Measurements from ENCODE around the gene WDR5B.
"Not testable (repeated sequence)": the region's sequence is repeated elsewhere in the genome, so short reads cannot be mapped to it uniquely, and the experiment has no call there.

The WDR5B gene

DNA sequence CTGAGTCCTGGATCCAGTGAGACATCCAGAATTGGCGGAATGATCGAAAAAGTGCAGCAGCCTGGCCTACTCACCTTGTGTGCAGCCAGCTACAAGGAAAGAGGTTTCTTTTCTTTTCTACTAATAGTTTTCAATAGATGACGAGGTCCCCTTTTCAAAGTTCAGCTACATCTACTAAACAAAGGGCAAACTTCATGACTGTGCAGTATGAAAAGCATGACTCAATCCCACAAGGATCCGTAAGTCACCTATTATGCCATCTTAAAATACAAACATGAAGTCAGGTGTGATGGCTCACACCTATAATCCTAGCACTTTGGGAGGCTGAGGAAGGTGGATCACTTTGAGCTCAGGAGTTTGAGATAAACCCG lies 49.5 kb downstream of the WDR5B start:
- no peak for DNase-seq (ENCODE audit: low read depth in 2 of 3, low spot score in 1 of 3)

DNA sequence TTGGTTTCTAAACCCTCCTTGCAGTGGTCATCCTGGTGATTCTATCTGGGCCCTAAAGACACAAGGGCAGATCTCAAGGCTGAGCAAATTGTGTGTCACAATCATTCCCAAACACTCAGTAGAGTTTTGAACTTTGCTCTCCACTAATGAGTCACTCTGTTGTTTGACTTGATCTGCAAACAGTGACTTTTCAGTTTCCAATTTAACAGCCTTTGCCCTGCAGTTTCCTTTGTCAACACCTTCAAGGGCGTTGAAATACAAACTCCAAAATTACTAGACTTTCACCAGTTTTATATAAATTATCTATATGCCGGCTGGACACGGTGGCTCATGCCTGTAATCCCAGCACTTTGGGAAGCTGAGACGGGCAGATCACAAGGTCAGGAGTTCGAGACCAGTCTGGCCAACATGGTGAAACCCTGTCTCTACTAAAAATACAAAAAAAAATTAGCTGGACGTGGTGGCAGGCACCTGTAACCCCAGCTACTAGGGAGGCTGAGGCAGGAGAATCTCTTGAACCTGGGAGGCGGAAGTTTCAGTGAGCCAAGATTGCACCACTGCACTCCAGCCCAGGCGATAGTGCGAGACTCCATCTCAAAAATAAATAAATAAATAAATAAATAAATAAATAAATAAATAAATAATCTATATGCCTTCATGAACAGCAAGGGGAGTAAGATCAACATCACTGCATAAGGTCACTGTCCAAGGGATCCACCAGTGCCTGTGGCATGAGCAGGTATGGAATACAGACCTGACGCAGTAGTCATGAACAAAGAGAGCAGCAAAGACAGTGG lies 50.1 kb downstream of the WDR5B start:
- DNase-seq (ENCODE audit: low read depth in 2 of 3, low spot score in 1 of 3), result not testable (repeated sequence)

DNA sequence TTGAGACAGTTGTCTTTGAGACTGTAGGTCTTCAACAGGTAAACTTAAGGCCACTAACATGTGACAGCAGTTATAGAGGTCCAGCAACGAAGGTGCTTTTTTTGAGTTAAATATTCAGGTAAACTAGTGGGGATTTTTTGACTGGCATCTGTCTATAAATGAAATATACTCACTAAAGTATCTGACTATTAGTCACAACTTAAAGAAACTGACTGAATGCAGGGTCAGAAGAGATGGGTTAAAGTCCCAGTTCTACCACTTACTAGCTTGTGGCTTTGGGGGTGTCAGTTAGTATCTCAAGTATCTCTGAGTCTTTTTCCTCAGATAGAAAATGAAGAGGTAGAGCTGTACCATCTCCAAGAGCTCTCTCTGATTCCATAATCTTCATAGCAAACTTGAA lies 50.8 kb downstream of the WDR5B start:
- DNase-seq (ENCODE audit: low read depth in 2 of 3, low spot score in 1 of 3), result no peak

DNA sequence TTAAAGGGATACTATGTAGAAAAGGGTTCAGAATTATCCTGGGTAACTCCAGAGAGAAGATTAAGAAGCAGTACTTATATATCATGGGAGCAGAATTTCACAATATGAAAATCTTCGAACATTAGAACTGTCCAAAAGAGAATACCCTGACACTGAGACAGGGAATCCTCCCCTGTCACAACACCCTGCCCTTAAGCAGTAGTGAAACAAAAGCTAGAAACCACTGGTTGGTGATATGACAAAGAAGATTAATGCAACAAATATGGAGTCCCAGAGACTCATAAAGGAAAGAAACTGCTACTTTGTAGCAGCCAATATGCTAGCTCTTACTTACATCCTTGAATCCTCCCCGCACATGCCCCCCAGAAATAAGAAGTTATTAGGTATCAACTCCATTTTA lies 51.4 kb downstream of the WDR5B start:
- no peak for DNase-seq (ENCODE audit: low read depth in 2 of 3, low spot score in 1 of 3)

Data from stimulated activated CD4-positive, alpha-beta T cell treated with anti-CD3 and anti-CD28 coated beads, Interleukin-12 subunit alpha, Interleukin-12 subunit beta, amount 100 ng/mL, for 48 hours (primary cell).